PC-9 (cell line): ENCODE results near the gene MAPKAPK2.

Source experiments
- EZH2 ChIP-seq: fragments of 200-600 bp; sonication (generic); IDR thresholded peaks from 2 replicates; pipeline ENCODE4 v1.8.0; 2017; ENCODE audit warnings: antibody characterized with exemption, low read depth
- TF ChIP-seq, protein P1 (sequence below): fragments of 200-600 bp; sonication (generic); conservative IDR thresholded peaks from 2 replicates; pipeline ENCODE4 v1.6.1; 2017; ENCODE audit warnings: mixed run types, antibody characterized with exemption, mild to moderate bottlenecking, moderate library complexity

DNA sequence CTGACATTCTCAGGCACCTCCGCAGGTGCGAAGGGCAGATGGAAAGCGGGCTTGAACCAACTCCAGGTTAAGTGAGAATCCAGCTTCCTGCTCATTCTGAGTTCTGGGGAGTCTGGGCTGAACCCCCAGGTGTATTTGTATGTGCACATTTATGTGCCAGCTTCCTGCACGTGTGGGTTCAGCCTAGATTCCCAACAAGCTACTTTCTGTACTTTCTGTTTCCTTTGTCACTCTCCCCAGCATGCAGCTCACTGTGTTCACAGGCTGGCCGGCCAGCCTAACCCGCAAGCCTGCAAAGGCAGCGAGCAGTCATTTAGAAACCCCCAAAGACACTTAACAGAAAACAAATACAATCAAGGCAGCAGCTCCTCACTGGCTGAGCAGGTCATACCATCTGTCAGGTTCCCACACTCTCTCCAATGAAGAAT lies 84.6 kb downstream of the MAPKAPK2 start:
- TF ChIP-seq, protein P1, sequence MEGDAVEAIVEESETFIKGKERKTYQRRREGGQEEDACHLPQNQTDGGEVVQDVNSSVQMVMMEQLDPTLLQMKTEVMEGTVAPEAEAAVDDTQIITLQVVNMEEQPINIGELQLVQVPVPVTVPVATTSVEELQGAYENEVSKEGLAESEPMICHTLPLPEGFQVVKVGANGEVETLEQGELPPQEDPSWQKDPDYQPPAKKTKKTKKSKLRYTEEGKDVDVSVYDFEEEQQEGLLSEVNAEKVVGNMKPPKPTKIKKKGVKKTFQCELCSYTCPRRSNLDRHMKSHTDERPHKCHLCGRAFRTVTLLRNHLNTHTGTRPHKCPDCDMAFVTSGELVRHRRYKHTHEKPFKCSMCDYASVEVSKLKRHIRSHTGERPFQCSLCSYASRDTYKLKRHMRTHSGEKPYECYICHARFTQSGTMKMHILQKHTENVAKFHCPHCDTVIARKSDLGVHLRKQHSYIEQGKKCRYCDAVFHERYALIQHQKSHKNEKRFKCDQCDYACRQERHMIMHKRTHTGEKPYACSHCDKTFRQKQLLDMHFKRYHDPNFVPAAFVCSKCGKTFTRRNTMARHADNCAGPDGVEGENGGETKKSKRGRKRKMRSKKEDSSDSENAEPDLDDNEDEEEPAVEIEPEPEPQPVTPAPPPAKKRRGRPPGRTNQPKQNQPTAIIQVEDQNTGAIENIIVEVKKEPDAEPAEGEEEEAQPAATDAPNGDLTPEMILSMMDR: no peak
- TF ChIP-seq EZH2: no peak
